Thymus (tissue), 11 donors: ENCODE measurements around the gene PSMA2. TPM values are rescaled to one million over a fixed set of nuclear protein-coding genes. Genes with fewer than 3 reads are reported as not detected.

Experiments
- DNase-seq, 9 donors: peaks; one replicate each; pipeline ENCODE4 v3.0.0-alpha.2; 2013; ENCODE audit warnings: low spot score in 9 of 9, low read depth in 6 of 9, missing footprints in 1 of 9
- H3K27ac ChIP-seq, 2 donors: one replicate each; pipeline ENCODE4 v1.5.1; 2013; ENCODE audit warnings: control low read depth in 1 of 2, low read depth in 1 of 2, low read length in 1 of 2, mild to moderate bottlenecking in 1 of 2, moderate library complexity in 1 of 2
- H3K27me3 ChIP-seq, 2 donors: one replicate each; pipeline ENCODE4 v1.5.1; 2013; ENCODE audit warnings: low read length in 1 of 2; ENCODE audit not compliant: control insufficient read depth in 2 of 2, insufficient read depth in 1 of 2
- H3K36me3 ChIP-seq, 2 donors: one replicate each; pipeline ENCODE4 v1.5.1; 2013; ENCODE audit warnings: low read length in 1 of 2, mild to moderate bottlenecking in 1 of 2, moderate library complexity in 1 of 2; ENCODE audit not compliant: control insufficient read depth in 2 of 2, insufficient read depth in 2 of 2
- H3K4me1 ChIP-seq, 2 donors: one replicate each; pipeline ENCODE4 v1.5.1; 2013; ENCODE audit warnings: low read length in 2 of 2; ENCODE audit not compliant: control insufficient read depth in 2 of 2, insufficient read depth in 2 of 2
- H3K4me3 ChIP-seq, 2 donors: one replicate each; pipeline ENCODE4 v1.5.1; 2013; ENCODE audit warnings: low read length in 2 of 2, control low read depth in 1 of 2, mild to moderate bottlenecking in 1 of 2
- H3K9me3 ChIP-seq, 2 donors: one replicate each; pipeline ENCODE4 v1.5.1; 2013; ENCODE audit warnings: low read length in 1 of 2, mild to moderate bottlenecking in 1 of 2; ENCODE audit not compliant: control insufficient read depth in 2 of 2, insufficient read depth in 1 of 2
- WGBS: extraction: QIAGEN DNeasy Blood & Tissue Kit; methylation state at CpG from one replicate; pipeline ENCODE4 v1.1.7; 2013; 5-methylcytosine and 5-hydroxymethylcytosine counted together
- polyA plus RNA-seq: library from polyadenylated mRNA; stranded (reverse); fragments of 200-250 nt; gene quantifications from one replicate; pipeline ENCODE4 v1.2.3, GENCODE V29; 2013
- total RNA-seq: library from RNA; stranded (reverse); fragments of 120-200 nt; gene quantifications from one replicate; pipeline ENCODE4 v1.2.4, GENCODE V29; 2013
- donor health status: healthy.

The PSMA2 gene
- total and polyA plus RNA-seq, 2 donors, result 208 to 226 TPM

- 92% methylated on average over 1 of the region's 1 CpG for WGBS
- no peaks in the 10 kb centered on the region for H3K27me3 ChIP-seq
- no peak overlapping the region for H3K27ac ChIP-seq
- H3K4me1 ChIP-seq, result peaks cover 6 to 19% of the 10 kb centered on the region in 2 donors
- peaks cover 19 to 45% of the 10 kb centered on the region in 2 donors for H3K36me3 ChIP-seq
- no peaks in the 10 kb centered on the region for H3K9me3 ChIP-seq
- DNase-seq, result no peak
- H3K4me3 ChIP-seq, result no peak overlapping the region
Observed at GRCh38 chr7:42915356-42915755, 16.6 kb downstream of the PSMA2 start.

GRCh38 chr7:42914421-42915045, 17.4 kb downstream of the PSMA2 start:
- H3K4me3 ChIP-seq, result no peak overlapping the region
- no peak for DNase-seq
- no peaks in the 10 kb centered on the region for H3K9me3 ChIP-seq
- peaks cover 6 to 19% of the 10 kb centered on the region in 2 donors for H3K4me1 ChIP-seq
- H3K36me3 ChIP-seq, result peaks cover 14 to 38% of the 10 kb centered on the region in 2 donors
- no peaks in the 10 kb centered on the region for H3K27me3 ChIP-seq
- no peak overlapping the region for H3K27ac ChIP-seq
- WGBS, result 58% methylated on average over 5 of the region's 5 CpGs

- Histone ChIP-seq H3K4me1 (peaks cover 6 to 19% of the 10 kb centered on the region in 2 donors), H3K36me3 (peaks cover 14 to 33% of the 10 kb centered on the region in 2 donors), H3K9me3 (no peaks in the 10 kb centered on the region), H3K27ac (peak overlapping the region in 1 of 2 donors; percentile 10), H3K27me3 (no peaks in the 10 kb centered on the region), H3K4me3 (no peak overlapping the region)
- 82% methylated on average over 6 of the region's 6 CpGs for WGBS
- no peak for DNase-seq
Observed at GRCh38 chr7:42914009-42914408, 18.0 kb downstream of the PSMA2 start.

GRCh38 chr7:42913591-42913990, 18.4 kb downstream of the PSMA2 start:
- peak in 2 of 9 donors; percentile 18 to 54 for DNase-seq
- no peak overlapping the region for H3K4me3 ChIP-seq
- no peaks in the 10 kb centered on the region for H3K27me3 ChIP-seq
- WGBS, result 15% methylated on average over 2 of the region's 2 CpGs
- H3K27ac ChIP-seq, result peak overlapping the region in 1 of 2 donors; percentile 53
- peaks cover 6 to 19% of the 10 kb centered on the region in 2 donors for H3K4me1 ChIP-seq
- H3K9me3 ChIP-seq, result no peaks in the 10 kb centered on the region
- peaks cover 9 to 31% of the 10 kb centered on the region in 2 donors for H3K36me3 ChIP-seq

- WGBS, result under 1% methylated on average over 95 of the region's 95 CpGs
- Histone ChIP-seq H3K4me1 (peaks cover 6 to 19% of the 10 kb centered on the region in 2 donors), H3K4me3 (peak within 1 kb of the TSS; percentile 63 to 77), H3K36me3 (peaks cover under 1 to 19% of the 10 kb centered on the region in 2 donors), H3K27ac (peak within 1 kb of the TSS; percentile 65 to 70), H3K27me3 (no peaks in the 10 kb centered on the region), H3K9me3 (no peaks in the 10 kb centered on the region)
- DNase-seq, result peak; percentile 80 to 97 (median 92)
Observed at GRCh38 chr7:42911454-42912447, 20.2 kb downstream of the PSMA2 start, which contains the start of gene C7orf25. TSS of gene C7orf25 (minus strand) at chr7:42912070. CDS start at chr7:42910900, 1,170 bp downstream.

GRCh38 chr7:42910306-42910705, 21.7 kb downstream of the PSMA2 start:
- H3K27me3 ChIP-seq, result no peaks in the 10 kb centered on the region
- H3K27ac ChIP-seq, result no peak overlapping the region
- H3K4me3 ChIP-seq, result no peak overlapping the region
- H3K9me3 ChIP-seq, result no peaks in the 10 kb centered on the region
- peaks cover 0 to 7% of the 10 kb centered on the region in 2 donors for H3K36me3 ChIP-seq
- peaks cover 6 to 19% of the 10 kb centered on the region in 2 donors for H3K4me1 ChIP-seq
- no peak for DNase-seq
- 96% methylated on average over 2 of the region's 2 CpGs for WGBS

- Histone ChIP-seq H3K27ac (no peak overlapping the region), H3K36me3 (no peaks in the 10 kb centered on the region), H3K4me3 (no peak overlapping the region), H3K4me1 (peaks cover 0 to 8% of the 10 kb centered on the region in 2 donors), H3K9me3 (no peaks in the 10 kb centered on the region), H3K27me3 (no peaks in the 10 kb centered on the region)
- DNase-seq, result no peak
Observed at GRCh38 chr7:42907316-42907715, 24.7 kb downstream of the PSMA2 start.

- H3K4me3 ChIP-seq, result no peak overlapping the region
- H3K4me1 ChIP-seq, result peaks cover 0 to 4% of the 10 kb centered on the region in 2 donors
- H3K27ac ChIP-seq, result no peak overlapping the region
- no peak for DNase-seq
- no peaks in the 10 kb centered on the region for H3K9me3 ChIP-seq
- H3K36me3 ChIP-seq, result no peaks in the 10 kb centered on the region
- WGBS, result 100% methylated on average over 1 of the region's 1 CpG
- no peaks in the 10 kb centered on the region for H3K27me3 ChIP-seq
Observed at GRCh38 chr7:42906181-42906580, 25.8 kb downstream of the PSMA2 start.

- 35% methylated on average over 3 of the region's 3 CpGs for WGBS
- Histone ChIP-seq H3K4me3 (no peak overlapping the region), H3K4me1 (no peaks in the 10 kb centered on the region), H3K9me3 (no peaks in the 10 kb centered on the region), H3K27me3 (no peaks in the 10 kb centered on the region), H3K27ac (no peak overlapping the region), H3K36me3 (no peaks in the 10 kb centered on the region)
- DNase-seq, result no peak
Observed at GRCh38 chr7:42902331-42902730, 29.6 kb downstream of the PSMA2 start.
